ENCODE results near the gene ZNF891.

Gene ZNF891

DNA sequence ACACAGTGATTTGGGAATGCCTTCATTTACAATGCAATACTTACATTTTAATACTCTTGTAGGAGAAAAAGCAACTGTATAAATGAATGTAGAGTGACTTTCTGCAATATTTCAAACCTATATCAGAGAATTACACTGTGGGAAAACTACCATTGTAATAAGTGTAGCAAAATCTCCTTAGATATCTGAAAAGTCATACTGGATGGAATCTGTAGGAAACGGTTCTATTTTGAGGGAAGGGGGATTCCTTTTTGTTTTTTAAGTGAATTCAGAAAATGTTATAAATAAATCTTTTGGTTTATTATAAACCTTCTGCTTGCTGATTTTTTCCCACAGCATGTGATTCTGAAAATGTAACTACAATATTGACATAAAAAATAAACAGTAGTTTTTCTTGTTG lies 23.0 kb downstream of the ZNF891 start:
- TF ChIP-seq, protein P1, sequence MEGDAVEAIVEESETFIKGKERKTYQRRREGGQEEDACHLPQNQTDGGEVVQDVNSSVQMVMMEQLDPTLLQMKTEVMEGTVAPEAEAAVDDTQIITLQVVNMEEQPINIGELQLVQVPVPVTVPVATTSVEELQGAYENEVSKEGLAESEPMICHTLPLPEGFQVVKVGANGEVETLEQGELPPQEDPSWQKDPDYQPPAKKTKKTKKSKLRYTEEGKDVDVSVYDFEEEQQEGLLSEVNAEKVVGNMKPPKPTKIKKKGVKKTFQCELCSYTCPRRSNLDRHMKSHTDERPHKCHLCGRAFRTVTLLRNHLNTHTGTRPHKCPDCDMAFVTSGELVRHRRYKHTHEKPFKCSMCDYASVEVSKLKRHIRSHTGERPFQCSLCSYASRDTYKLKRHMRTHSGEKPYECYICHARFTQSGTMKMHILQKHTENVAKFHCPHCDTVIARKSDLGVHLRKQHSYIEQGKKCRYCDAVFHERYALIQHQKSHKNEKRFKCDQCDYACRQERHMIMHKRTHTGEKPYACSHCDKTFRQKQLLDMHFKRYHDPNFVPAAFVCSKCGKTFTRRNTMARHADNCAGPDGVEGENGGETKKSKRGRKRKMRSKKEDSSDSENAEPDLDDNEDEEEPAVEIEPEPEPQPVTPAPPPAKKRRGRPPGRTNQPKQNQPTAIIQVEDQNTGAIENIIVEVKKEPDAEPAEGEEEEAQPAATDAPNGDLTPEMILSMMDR (IDR thresholded peaks at IDR 0.05; ENCODE audit: control insufficient read depth, insufficient read depth, low read depth, low read length, missing control alignments): no peak
- no peak overlapping the region for H3K4me3 ChIP-seq (ENCODE audit: control insufficient read depth, low read depth, low read length)

DNA sequence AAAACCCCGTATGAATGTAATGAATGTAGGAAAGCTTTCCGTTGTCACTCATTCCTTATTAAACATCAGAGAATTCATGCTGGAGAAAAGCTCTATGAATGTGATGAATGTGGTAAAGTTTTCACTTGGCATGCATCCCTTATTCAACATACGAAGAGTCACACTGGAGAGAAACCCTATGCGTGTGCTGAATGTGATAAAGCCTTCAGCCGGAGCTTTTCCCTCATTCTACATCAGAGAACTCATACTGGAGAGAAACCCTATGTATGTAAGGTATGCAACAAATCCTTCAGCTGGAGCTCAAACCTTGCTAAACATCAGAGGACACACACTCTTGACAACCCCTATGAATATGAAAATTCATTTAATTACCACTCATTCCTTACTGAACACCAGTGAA lies 23.8 kb downstream of the ZNF891 start:
- TF ChIP-seq, protein P1 (IDR thresholded peaks at IDR 0.05; ENCODE audit: control insufficient read depth, insufficient read depth, low read depth, low read length, missing control alignments): no peak

More for the DNA sequence above, 23.0 kb downstream of the ZNF891 start:
- no peak for DNase-seq (ENCODE audit: low read depth)

DNA sequence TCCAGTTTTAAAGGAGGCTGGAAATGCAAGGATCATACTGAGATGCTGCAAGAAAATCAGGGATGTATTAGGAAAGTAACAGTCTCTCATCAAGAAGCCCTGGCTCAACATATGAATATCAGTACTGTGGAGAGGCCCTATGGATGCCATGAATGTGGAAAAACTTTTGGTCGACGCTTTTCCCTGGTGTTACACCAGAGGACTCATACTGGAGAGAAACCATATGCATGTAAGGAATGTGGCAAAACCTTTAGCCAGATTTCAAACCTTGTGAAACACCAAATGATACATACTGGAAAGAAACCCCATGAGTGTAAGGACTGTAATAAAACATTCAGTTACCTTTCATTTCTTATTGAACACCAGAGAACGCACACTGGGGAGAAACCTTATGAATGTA lies 24.5 kb downstream of the ZNF891 start:
- no peak overlapping the region for H3K4me3 ChIP-seq (ENCODE audit: control insufficient read depth, low read depth, low read length)
- DNase-seq (ENCODE audit: low read depth): no peak
- TF ChIP-seq, protein P1 (IDR thresholded peaks at IDR 0.05; ENCODE audit: control insufficient read depth, insufficient read depth, low read depth, low read length, missing control alignments): no peak

More for the DNA sequence above, 23.8 kb downstream of the ZNF891 start:
- no peak overlapping the region for H3K4me3 ChIP-seq (ENCODE audit: control insufficient read depth, low read depth, low read length)
- no peak for DNase-seq (ENCODE audit: low read depth)

DNA sequence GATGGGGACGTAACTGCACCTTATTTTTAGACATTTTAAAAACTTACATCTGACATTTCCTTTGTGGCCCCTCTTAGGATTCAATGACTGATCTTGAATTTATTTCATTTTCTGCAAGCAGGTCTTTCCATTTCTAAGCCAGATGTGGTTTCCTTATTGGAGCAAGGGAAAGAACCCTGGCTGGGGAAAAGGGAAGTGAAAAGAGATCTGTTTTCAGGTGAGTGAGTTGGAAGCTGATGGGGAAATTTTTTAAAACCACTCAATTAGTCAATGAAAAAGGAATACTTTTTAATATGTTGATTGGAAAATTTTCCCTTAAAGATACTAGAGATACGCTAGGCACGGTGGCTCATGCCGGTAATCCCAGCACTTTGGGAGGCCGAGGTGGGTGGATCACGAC lies 46.7 kb downstream of the ZNF891 start:
- H3K4me3 ChIP-seq (ENCODE audit: control insufficient read depth, low read depth, low read length): no peak overlapping the region
- no peak for DNase-seq (ENCODE audit: low read depth)
- TF ChIP-seq, protein P1 (IDR thresholded peaks at IDR 0.05; ENCODE audit: control insufficient read depth, insufficient read depth, low read depth, low read length, missing control alignments): no peak

DNA sequence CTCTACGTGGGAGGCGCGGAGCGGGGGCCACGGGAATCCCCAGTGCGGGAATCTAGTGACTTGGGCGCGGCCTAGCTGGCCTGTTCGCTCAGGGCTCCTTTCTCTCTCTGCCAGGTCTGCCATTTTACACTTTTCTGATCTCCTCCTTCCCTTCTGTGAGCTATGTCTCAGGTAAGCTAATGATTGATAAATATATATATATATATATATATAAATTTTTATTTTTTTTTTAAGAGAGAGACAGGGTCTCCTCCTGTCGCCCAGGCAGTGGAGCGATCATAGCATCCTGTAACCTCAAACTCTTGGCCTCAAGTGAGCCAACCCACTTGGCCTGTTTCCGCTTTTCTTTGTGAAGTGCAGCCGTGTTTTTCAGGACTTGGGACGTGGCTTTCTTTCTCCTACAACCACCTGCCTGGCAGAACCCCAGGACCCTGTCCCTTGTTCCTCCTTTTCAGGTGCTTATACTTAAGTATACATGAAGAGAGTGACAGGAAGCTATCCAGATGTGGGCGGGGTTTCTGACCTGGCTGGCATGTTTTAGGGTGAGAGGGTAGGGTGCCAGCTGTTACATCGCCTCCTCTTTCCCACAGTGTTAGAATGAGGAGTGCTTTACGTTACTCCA lies 48.8 kb downstream of the ZNF891 start:
- H3K4me3 ChIP-seq (ENCODE audit: control insufficient read depth, low read depth, low read length): peak overlapping the region; percentile 90
- TF ChIP-seq, protein P1 (IDR thresholded peaks at IDR 0.05; ENCODE audit: control insufficient read depth, insufficient read depth, low read depth, low read length, missing control alignments): no peak
- no peak for DNase-seq (ENCODE audit: low read depth)

DNA sequence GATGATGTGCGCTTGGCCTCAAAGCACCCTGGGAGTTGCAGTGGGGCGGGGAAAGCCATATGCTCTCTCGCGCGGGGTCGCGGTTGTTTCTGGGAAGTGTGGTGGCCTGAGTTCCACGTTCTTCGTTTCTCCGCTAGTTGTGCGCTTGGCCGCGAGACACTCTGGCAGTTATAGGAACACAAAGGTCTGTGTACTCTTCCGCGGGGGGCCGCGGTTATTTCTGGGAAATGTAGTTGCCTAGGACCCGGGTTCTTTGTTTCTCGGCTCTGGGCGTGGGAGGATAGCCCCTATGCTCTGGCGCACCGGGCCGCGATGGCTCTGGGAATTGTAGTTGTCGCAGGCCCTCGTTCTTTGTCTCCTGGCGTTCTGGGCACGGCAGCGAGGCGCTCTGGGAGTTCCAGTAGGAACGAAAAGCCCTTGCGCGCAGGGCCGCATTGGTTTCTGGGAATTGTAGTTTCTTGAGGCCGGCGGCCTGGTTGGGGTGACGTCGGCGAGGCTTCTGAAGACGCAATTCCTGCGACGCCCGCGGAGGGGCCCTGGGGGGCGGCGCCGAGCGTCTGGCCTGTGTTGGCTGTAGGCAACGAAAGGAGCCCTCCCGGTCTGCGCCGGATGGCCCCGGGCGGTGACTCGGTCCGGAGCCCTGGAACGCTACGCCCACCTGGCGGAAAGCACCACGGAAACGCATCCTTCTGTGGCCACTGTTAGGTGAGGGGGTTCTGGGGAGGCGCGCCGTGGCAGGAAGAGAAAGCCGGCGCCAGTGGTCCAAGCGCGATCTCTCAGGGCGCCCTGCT lies 49.5 kb downstream of the ZNF891 start, which contains the start of gene ZNF140:
Gene ZNF140 (plus strand): TSS at position 556 of the 791 bp plus-strand sequence. CDS start 398 bp downstream, outside the sequence.
- peak within 1 kb of the TSS; percentile 90 for H3K4me3 ChIP-seq (ENCODE audit: control insufficient read depth, low read depth, low read length)
- DNase-seq (ENCODE audit: low read depth): peak; percentile 90
- TF ChIP-seq, protein P1 (IDR thresholded peaks at IDR 0.05; ENCODE audit: control insufficient read depth, insufficient read depth, low read depth, low read length, missing control alignments): peak; percentile 19
